HL-60 (cell line): ENCODE measurements around the gene SCN7A.
A peak's percentile ranks its signal among the peaks of the same experiment; 100 is the strongest.

ENCODE experiments used
- DNase-seq, 2 experiments: peaks; one replicate each; pipeline ENCODE4 v3.0.0-alpha.2; 2010 to 2020; ENCODE audit warnings: low read depth in 1 of 2, low spot score in 1 of 2
- H3K27ac ChIP-seq: fragments of 250-450 bp; sonication (Bioruptor Pico); replicated peaks from 2 replicates; pipeline ENCODE4 v1.5.1; 2020; ENCODE audit warnings: mild to moderate bottlenecking, moderate library complexity
- H3K27me3 ChIP-seq: fragments of 250-450 bp; sonication (Bioruptor Pico); 2 replicates; pipeline ENCODE4 v1.5.1; 2021; ENCODE audit warnings: mild to moderate bottlenecking, moderate library complexity; ENCODE audit not compliant: insufficient read depth, poor library complexity, severe bottlenecking
- H3K4me3 ChIP-seq: replicated peaks from 2 replicates; pipeline ENCODE4 v1.5.1; 2011; ENCODE audit warnings: mild to moderate bottlenecking, control low read depth, low read length; ENCODE audit not compliant: insufficient read depth
- GABPA ChIP-seq: IDR thresholded peaks from 2 replicates; pipeline ENCODE4 v1.6.1; 2012; ENCODE audit warnings: low read depth
- POLR2AphosphoS5 ChIP-seq: IDR thresholded peaks from 2 replicates; pipeline ENCODE4 v1.6.1; 2012; ENCODE audit warnings: low read depth
- SPI1 ChIP-seq: IDR thresholded peaks from 2 replicates; pipeline ENCODE4 v1.6.1; 2012; ENCODE audit warnings: low read depth, mild to moderate bottlenecking, borderline replicate concordance
- TF ChIP-seq, protein P1 (sequence below): IDR thresholded peaks from one replicate; pipeline ENCODE4 v1.5.1; 2011; ENCODE audit warnings: low read length, control low read depth, inconsistent platforms; ENCODE audit not compliant: insufficient read depth
- TF ChIP-seq, protein P2 (sequence below): IDR thresholded peaks from 2 replicates; pipeline ENCODE4 v1.6.1; 2012; ENCODE audit warnings: low read depth; ENCODE audit not compliant: insufficient replicate concordance

Gene SCN7A

DNA sequence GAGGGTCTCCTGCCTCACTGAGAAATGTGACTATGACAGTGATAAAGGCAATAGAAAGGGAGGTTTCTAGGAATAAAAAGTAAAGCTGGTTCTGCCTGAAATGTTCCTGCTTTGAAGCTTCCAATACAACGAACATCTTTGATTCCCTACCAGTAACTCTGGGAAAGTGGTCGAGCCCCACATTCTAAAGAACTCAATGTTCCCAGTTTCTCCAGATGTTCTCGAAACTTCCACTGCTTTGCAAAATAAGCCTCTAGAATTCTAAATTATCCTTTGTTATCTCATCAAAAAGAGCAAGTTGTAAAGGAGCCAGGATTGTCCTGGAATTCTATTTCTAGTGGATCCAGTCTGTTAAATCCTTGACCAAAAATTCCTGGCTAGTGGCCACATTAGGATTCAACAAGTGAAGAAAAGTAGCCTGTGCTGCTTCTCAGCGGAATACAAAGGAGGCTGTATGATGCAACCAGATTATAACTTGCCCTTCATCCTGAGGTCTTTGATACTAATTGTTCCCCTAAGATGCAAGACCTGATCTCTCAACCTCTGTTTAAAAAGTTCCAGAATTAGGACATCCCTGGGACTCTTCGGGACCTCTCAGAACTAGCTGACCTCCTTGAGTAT is 8.4 kb downstream of the SCN7A start:
- Histone ChIP-seq H3K27ac (no peak overlapping the region), H3K4me3 (no peak overlapping the region), H3K27me3 (no peaks in the 10 kb centered on the region)
- TF ChIP-seq, protein P1, sequence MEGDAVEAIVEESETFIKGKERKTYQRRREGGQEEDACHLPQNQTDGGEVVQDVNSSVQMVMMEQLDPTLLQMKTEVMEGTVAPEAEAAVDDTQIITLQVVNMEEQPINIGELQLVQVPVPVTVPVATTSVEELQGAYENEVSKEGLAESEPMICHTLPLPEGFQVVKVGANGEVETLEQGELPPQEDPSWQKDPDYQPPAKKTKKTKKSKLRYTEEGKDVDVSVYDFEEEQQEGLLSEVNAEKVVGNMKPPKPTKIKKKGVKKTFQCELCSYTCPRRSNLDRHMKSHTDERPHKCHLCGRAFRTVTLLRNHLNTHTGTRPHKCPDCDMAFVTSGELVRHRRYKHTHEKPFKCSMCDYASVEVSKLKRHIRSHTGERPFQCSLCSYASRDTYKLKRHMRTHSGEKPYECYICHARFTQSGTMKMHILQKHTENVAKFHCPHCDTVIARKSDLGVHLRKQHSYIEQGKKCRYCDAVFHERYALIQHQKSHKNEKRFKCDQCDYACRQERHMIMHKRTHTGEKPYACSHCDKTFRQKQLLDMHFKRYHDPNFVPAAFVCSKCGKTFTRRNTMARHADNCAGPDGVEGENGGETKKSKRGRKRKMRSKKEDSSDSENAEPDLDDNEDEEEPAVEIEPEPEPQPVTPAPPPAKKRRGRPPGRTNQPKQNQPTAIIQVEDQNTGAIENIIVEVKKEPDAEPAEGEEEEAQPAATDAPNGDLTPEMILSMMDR = no peak
- TF ChIP-seq SPI1 (no peak), GABPA (no peak), POLR2AphosphoS5 (no peak)
- TF ChIP-seq, protein P2, sequence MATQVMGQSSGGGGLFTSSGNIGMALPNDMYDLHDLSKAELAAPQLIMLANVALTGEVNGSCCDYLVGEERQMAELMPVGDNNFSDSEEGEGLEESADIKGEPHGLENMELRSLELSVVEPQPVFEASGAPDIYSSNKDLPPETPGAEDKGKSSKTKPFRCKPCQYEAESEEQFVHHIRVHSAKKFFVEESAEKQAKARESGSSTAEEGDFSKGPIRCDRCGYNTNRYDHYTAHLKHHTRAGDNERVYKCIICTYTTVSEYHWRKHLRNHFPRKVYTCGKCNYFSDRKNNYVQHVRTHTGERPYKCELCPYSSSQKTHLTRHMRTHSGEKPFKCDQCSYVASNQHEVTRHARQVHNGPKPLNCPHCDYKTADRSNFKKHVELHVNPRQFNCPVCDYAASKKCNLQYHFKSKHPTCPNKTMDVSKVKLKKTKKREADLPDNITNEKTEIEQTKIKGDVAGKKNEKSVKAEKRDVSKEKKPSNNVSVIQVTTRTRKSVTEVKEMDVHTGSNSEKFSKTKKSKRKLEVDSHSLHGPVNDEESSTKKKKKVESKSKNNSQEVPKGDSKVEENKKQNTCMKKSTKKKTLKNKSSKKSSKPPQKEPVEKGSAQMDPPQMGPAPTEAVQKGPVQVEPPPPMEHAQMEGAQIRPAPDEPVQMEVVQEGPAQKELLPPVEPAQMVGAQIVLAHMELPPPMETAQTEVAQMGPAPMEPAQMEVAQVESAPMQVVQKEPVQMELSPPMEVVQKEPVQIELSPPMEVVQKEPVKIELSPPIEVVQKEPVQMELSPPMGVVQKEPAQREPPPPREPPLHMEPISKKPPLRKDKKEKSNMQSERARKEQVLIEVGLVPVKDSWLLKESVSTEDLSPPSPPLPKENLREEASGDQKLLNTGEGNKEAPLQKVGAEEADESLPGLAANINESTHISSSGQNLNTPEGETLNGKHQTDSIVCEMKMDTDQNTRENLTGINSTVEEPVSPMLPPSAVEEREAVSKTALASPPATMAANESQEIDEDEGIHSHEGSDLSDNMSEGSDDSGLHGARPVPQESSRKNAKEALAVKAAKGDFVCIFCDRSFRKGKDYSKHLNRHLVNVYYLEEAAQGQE = no peak
- no peak for DNase-seq

DNA sequence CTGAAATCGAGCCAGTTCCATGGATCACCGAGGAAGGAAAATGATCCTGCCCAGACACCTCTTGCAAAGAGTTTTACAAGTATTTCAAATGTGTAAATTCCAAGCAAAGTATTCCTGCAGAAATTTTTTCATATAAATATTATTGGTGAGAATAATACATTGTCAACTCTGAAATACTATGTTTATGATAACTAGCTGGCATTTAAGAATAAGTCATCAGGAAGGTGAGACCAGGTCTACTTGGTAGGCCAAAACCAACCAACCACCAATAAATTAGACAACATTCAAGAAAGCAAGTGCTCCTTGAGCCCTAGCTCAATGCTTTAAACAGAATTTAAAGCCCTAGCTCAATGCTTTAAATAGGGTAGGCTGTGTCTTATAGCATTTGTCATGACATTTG is 21.7 kb downstream of the SCN7A start:
- H3K27ac ChIP-seq = no peak overlapping the region
- TF ChIP-seq, protein P2 = no peak
- TF ChIP-seq GABPA (no peak), POLR2AphosphoS5 (no peak), SPI1 (no peak)
- TF ChIP-seq, protein P1 = no peak
- H3K4me3 ChIP-seq = no peak overlapping the region
- no peak for DNase-seq
- no peaks in the 10 kb centered on the region for H3K27me3 ChIP-seq

DNA sequence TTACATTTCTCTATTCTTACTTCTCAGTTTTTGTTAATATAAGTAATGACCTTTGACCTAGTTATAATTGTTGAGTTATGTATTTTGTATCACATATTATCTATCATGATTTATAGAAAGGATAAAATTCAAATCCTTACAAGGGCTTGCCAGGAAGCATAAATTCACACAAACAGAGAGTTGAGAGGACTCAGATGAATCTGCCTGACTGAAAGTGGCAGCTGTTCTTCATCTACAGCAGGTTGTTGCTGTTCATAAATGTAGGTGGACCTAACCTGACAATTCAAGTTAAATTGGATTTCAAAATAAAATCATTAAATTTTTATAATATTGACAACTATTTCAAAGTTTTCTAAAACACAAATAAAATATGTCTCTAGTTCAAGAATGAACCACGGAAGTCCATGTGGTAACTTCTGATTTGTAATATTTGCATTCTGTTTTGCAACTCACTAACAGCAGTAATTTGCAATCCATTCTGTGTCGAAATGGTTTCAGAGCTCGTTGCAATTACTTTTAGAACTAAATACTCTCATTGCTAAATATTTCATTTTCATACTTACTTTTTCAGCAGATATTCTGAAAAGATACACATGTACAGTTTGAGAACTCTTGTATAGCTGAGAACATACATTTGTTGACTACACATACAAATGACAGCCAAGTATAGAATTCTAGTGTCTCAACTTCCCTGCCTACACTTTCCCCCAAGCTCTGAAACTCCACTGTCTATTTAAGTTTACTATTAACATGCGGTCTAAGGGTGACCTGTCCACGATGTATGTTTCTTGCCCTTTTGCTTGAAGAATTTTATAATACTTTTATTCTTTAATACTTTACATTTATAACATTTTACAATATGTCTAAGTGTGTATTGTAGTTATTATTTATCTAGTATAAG is 25.7 kb downstream of the SCN7A start:
- peak; percentile 62 to 80 for DNase-seq
- Histone ChIP-seq H3K4me3 (no peak overlapping the region), H3K27me3 (no peaks in the 10 kb centered on the region), H3K27ac (peak overlapping the region; percentile 89)
- TF ChIP-seq, protein P2 = peak; percentile 62
- TF ChIP-seq POLR2AphosphoS5 (peak; percentile 42; the same call in 1 of the 2 replicates), GABPA (no peak; the same call in 1 of the 2 replicates)
